ENCODE data around the gene UBE2B. TPM values are rescaled to one million over a fixed set of nuclear protein-coding genes. Genes with fewer than 3 reads are reported as not detected.
"Not testable (repeated sequence)": the region's sequence is repeated elsewhere in the genome, so short reads cannot be mapped to it uniquely, and the experiment has no call there.

UBE2B gene
- total RNA-seq, 1 experiment from 2014 or later, result 132 TPM

- TF ChIP-seq CTCF (IDR thresholded peaks at IDR 0.05; ENCODE audit: unreplicated experiment), result no peak
- H3K27me3 Mint-ChIP-seq (ENCODE audit: unreplicated experiment), result no peaks in the 10 kb centered on the region
- H3K4me1 Mint-ChIP-seq (ENCODE audit: low read depth, unreplicated experiment), result no peaks in the 10 kb centered on the region
- no TSS peak for BruUV-seq (replicated peaks)
- no peak for DNase-seq
- peaks cover 85% of the 10 kb centered on the region for H3K36me3 Mint-ChIP-seq (ENCODE audit: insufficient read depth, unreplicated experiment)
- CTCF ChIA-PET, result interaction anchor here (0.6 kb wide), 1 partner anchor 198 kb away, joined by 4 read pairs; no protein-coding TSS in a partner anchor
- no peak overlapping the region for H3K27ac Mint-ChIP-seq (ENCODE audit: unreplicated experiment)
- no peaks in the 10 kb centered on the region for H3K9me3 Mint-ChIP-seq (ENCODE audit: low read depth, unreplicated experiment)
- intact Hi-C loops (cut with micrococcal nuclease; ENCODE audit: unreplicated experiment), result no loop called here
- H3K4me3 Mint-ChIP-seq (ENCODE audit: low read depth, unreplicated experiment), result no peak overlapping the region
Observed at GRCh38 chr5:134380346-134380745, 9.0 kb downstream of the UBE2B start.

- H3K4me3 Mint-ChIP-seq (ENCODE audit: low read depth, unreplicated experiment); H3K9me3 Mint-ChIP-seq (ENCODE audit: low read depth, unreplicated experiment); H3K27me3 Mint-ChIP-seq (ENCODE audit: unreplicated experiment); BruUV-seq (replicated peaks); intact Hi-C loops (cut with micrococcal nuclease; ENCODE audit: unreplicated experiment); H3K27ac Mint-ChIP-seq (ENCODE audit: unreplicated experiment); H3K4me1 Mint-ChIP-seq (ENCODE audit: low read depth, unreplicated experiment); DNase-seq: not testable (repeated sequence)
- H3K36me3 Mint-ChIP-seq (ENCODE audit: insufficient read depth, unreplicated experiment), result peaks cover 83% of the 10 kb centered on the region
- CTCF ChIA-PET, result interaction anchor here (0.6 kb wide), 1 partner anchor 296 kb away, joined by 3 read pairs; no protein-coding TSS in a partner anchor
Observed at GRCh38 chr5:134382204-134382603, 10.8 kb downstream of the UBE2B start.

GRCh38 chr5:134383980-134384697, 12.8 kb downstream of the UBE2B start:
- Mint-ChIP-seq H3K9me3 (ENCODE audit: low read depth, unreplicated experiment) (no peaks in the 10 kb centered on the region), H3K36me3 (ENCODE audit: insufficient read depth, unreplicated experiment) (peaks cover 83% of the 10 kb centered on the region), H3K4me1 (ENCODE audit: low read depth, unreplicated experiment) (no peaks in the 10 kb centered on the region), H3K27ac (ENCODE audit: unreplicated experiment) (no peak overlapping the region), H3K27me3 (ENCODE audit: unreplicated experiment) (no peaks in the 10 kb centered on the region), H3K4me3 (ENCODE audit: low read depth, unreplicated experiment) (no peak overlapping the region)
- no peak for TF ChIP-seq CTCF (IDR thresholded peaks at IDR 0.05; ENCODE audit: unreplicated experiment)
- intact Hi-C loops (cut with micrococcal nuclease; ENCODE audit: unreplicated experiment), result no loop called here
- CTCF ChIA-PET, result no interaction called here
- TSS peak; percentile 2 for BruUV-seq (replicated peaks)
- DNase-seq, result no peak

- no peak overlapping the region for H3K4me3 Mint-ChIP-seq (ENCODE audit: low read depth, unreplicated experiment)
- no peaks in the 10 kb centered on the region for H3K27me3 Mint-ChIP-seq (ENCODE audit: unreplicated experiment)
- intact Hi-C loops (cut with micrococcal nuclease; ENCODE audit: unreplicated experiment), result no loop called here
- no peaks in the 10 kb centered on the region for H3K4me1 Mint-ChIP-seq (ENCODE audit: low read depth, unreplicated experiment)
- BruUV-seq (replicated peaks), result no TSS peak
- CTCF ChIA-PET, result no interaction called here
- no peak for TF ChIP-seq CTCF (IDR thresholded peaks at IDR 0.05; ENCODE audit: unreplicated experiment)
- no peak for DNase-seq
- no peaks in the 10 kb centered on the region for H3K9me3 Mint-ChIP-seq (ENCODE audit: low read depth, unreplicated experiment)
- no peak overlapping the region for H3K27ac Mint-ChIP-seq (ENCODE audit: unreplicated experiment)
- H3K36me3 Mint-ChIP-seq (ENCODE audit: insufficient read depth, unreplicated experiment), result peaks cover 85% of the 10 kb centered on the region
Observed at GRCh38 chr5:134387443-134387842, 16.1 kb downstream of the UBE2B start.

GRCh38 chr5:134392301-134392700, 20.9 kb downstream of the UBE2B start:
- Mint-ChIP-seq H3K27ac (ENCODE audit: unreplicated experiment) (no peak overlapping the region), H3K27me3 (ENCODE audit: unreplicated experiment) (no peaks in the 10 kb centered on the region), H3K36me3 (ENCODE audit: insufficient read depth, unreplicated experiment) (peaks cover 67% of the 10 kb centered on the region), H3K4me3 (ENCODE audit: low read depth, unreplicated experiment) (no peak overlapping the region), H3K9me3 (ENCODE audit: low read depth, unreplicated experiment) (no peaks in the 10 kb centered on the region), H3K4me1 (ENCODE audit: low read depth, unreplicated experiment) (no peaks in the 10 kb centered on the region)
- CTCF ChIA-PET, result interaction anchor here (0.7 to 1.9 kb wide), 3 partner anchors 10 to 182 kb away, joined by 3 to 5 read pairs (median 3); partner anchors contain the start of gene CDKN2AIPNL
- TF ChIP-seq CTCF (IDR thresholded peaks at IDR 0.05; ENCODE audit: unreplicated experiment), result no peak
- intact Hi-C loops (cut with micrococcal nuclease; ENCODE audit: unreplicated experiment), result no loop called here
- DNase-seq, result no peak
- no TSS peak for BruUV-seq (replicated peaks)
